Measurements from ENCODE around the gene CDHR3.
"Not testable (repeated sequence)": the region's sequence is repeated elsewhere in the genome, so short reads cannot be mapped to it uniquely, and the experiment has no call there.

Gene CDHR3

GRCh38 chr7:105996860-105997737 lies 34.0 kb downstream of the CDHR3 start:
- no peak for DNase-seq (ENCODE audit: low read depth in 2 of 2)

DNA sequence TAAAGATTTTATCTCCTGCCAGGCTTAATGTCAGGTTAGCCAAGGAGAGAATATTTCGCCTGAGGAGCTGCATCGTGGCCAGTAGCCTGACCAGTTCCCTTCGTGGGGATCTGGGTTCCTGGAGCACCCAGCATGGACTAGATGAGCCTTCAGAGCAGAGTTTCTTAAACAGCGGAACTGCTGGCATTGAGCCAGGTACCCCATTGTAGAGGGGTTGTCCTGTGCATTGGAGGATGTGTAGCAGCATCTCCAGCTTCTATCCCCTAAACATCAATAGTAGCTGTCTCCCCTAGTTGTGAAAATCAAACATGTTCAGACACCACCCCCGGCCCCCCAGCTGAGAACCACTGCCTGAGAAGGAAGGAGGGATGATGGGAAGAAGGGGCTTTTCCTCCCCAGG lies 36.2 kb downstream of the CDHR3 start:
- no peak for DNase-seq (ENCODE audit: low read depth in 2 of 2)

GRCh38 chr7:106001196-106001595 lies 38.1 kb downstream of the CDHR3 start:
- no peak for DNase-seq (ENCODE audit: low read depth in 2 of 2)

DNA sequence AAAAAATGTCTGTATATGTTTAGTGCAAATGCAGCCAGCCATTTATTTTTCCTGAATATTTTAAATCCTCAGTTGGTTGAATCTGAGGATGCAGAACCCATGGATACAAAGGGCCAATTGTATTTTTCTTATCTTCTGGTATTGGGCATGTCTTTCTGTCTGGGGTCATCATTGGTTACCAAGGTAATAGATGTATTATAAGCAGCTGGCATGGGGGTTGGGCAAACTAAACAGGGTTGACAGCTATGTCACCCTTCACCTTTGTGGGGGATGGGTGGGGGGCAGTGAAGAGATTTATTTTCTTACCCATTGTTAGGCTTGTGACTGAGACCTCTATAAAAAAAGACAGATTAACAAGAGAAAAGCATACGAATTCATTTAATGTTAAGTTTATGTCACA lies 38.8 kb downstream of the CDHR3 start:
- no peak for DNase-seq (ENCODE audit: low read depth in 2 of 2)

- DNase-seq (ENCODE audit: low read depth in 2 of 2) = no peak
Measured at GRCh38 chr7:106003525-106004064, 40.5 kb downstream of the CDHR3 start.

- DNase-seq (ENCODE audit: low read depth in 2 of 2) = no peak
Measured at GRCh38 chr7:106006906-106007305, 43.8 kb downstream of the CDHR3 start.

DNA sequence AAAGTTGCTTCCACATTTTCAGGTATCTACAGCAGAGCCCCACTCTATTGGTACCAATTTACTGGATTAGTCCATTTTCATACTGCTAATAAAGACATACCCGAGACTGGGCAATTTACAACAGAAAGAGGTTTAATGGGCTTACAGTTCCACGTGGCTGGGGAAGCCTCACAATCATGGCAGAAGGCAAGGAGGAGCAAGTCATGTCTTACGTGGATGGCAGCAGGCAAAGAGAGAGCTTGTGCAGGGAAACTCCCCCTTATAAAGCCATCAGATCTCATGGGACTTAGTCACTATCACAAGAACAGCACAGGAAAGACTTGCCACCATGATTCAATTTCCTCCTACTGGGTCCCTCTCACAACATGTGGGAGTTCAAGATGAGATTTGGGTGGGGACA lies 44.7 kb downstream of the CDHR3 start:
- DNase-seq (ENCODE audit: low read depth in 2 of 2) = not testable (repeated sequence)

- DNase-seq (ENCODE audit: low read depth in 2 of 2) = peak; percentile 62 to 66
Measured at GRCh38 chr7:106009503-106010226, 46.6 kb downstream of the CDHR3 start.

DNA sequence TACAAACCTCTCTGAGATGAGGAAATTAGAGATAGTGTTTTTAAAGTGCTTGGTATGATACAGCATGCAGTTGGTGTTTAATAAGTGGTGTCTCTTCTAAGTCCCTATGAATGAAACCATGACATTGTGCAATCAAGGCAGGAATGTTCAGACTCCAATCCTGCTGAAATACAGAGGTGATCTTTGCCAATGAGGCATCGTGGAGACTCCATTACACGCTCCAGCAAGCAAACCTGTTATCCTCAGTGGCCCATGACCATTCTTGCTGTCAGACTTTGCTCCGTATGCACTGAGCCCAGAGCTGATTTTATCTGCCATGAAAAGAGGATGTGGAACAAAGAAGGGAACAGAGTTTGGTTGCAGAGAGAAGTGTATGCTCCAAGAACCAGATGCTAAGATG lies 47.3 kb downstream of the CDHR3 start:
- DNase-seq (ENCODE audit: low read depth in 2 of 2) = no peak

- no peak for DNase-seq (ENCODE audit: low read depth in 2 of 2)
Measured at GRCh38 chr7:106010866-106011265, 47.8 kb downstream of the CDHR3 start.

DNA sequence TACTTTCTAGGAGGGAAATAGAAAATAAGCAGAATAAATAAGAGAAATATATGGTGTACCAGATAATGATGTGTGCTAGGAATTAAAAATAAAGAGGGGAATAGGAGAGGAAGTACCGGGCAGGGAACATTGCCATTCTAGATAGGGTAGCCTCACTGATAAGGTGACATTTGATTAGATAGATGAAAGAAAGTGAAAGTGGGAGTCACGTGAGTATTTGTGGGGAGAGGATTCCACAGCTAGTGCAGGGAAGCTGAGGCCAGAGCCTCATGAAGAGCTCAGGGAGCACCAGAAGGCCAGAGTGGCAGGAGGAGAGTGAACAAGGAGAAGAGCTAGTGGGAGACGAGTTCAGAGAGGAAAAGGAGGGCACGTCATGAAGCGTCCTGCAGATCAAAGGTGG lies 49.1 kb downstream of the CDHR3 start:
- DNase-seq (ENCODE audit: low read depth in 2 of 2) = no peak

DNA sequence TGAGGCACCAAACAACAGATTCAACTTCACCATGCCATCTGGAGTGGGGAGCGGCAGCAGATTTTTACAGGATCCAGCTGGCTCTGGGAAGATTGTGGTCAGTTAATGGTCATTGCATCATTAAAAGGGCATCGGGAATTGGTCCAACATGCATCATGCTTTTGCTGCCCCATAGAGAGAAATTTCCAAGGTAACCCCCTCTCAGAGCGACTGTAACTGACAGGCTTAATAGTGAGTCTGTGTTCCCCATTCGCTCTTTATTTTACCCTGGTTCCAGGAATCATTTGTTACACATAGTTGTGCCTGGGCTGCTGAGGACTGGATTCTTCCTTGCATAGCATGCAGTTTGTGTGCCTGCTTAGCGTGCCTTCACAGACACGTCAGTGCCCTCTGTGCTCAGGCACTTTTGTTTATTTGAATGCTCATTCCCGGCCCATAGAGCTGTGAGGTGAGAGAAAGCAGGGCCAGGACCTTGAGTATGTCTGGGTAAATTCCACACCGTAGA lies 49.9 kb downstream of the CDHR3 start:
- no peak for DNase-seq (ENCODE audit: low read depth in 2 of 2)

GRCh38 chr7:106015381-106016218 lies 52.5 kb downstream of the CDHR3 start:
- no peak for DNase-seq (ENCODE audit: low read depth in 2 of 2)

- DNase-seq (ENCODE audit: low read depth in 2 of 2) = no peak
Measured at GRCh38 chr7:106016331-106016730, 53.3 kb downstream of the CDHR3 start.

GRCh38 chr7:106017657-106018056 lies 54.6 kb downstream of the CDHR3 start:
- no peak for DNase-seq (ENCODE audit: low read depth in 2 of 2)

- DNase-seq (ENCODE audit: low read depth in 2 of 2) = no peak
Measured at GRCh38 chr7:106018566-106019469, 55.8 kb downstream of the CDHR3 start.

DNA sequence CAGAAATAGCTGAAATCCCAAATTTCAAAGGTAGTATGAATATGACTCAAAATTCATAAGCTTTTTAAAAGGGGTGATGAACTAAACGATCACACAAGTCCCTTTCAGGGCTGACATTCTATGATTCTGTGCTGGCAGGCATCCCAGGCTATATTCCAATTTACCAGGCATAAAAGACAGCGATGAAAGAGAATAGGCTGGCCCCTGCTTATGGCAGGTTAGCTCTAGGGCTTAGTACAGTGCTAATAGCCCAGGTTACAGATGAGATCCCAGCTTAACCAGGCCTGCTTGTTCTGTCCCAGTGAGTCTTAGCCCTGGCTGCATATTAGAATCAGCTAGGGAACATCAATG lies 56.4 kb downstream of the CDHR3 start:
- DNase-seq (ENCODE audit: low read depth in 2 of 2) = no peak

GRCh38 chr7:106021151-106022067 lies 58.3 kb downstream of the CDHR3 start:
- DNase-seq (ENCODE audit: low read depth in 2 of 2) = no peak

- DNase-seq (ENCODE audit: low read depth in 2 of 2) = peak; percentile 39 to 47
Measured at GRCh38 chr7:106022193-106022821, 59.2 kb downstream of the CDHR3 start.

All from activated CD8-positive, alpha-beta memory T cell treated with anti-CD3 and anti-CD28 coated beads for 4 hours (primary cell).